K562 (cell line): ENCODE results near the gene ATG7. TPM values are rescaled to one million over a fixed set of nuclear protein-coding genes. Genes with fewer than 3 reads are reported as not detected.

Experiments
- ATAC-seq: fragments of 200-7000 bp; cut with Tn5 transposase; 3 replicates; pipeline ENCODE4 v1.9.1; 2020; ENCODE audit warnings: moderate library complexity
- BruUV-seq: library from RNA; stranded (reverse); fragments of 400-500 nt; replicated peaks from 2 replicates; lab custom pipeline; 2021; lab: Mats Ljungman, UMichigan
- CTCF ChIA-PET: fragments of 300-600 bp; formaldehyde crosslinking; extraction: SDS; loops from one replicate; lab custom pipeline; 2021; ENCODE audit warnings: low intra/inter-chr PET ratio; lab: Yijun Ruan, JAX
- POLR2A ChIA-PET: fragments of 300-600, 350-650 bp; sonication (Branson Sonifier 250); formaldehyde crosslinking; extraction: SDS; loops from one replicate; lab custom pipeline; 2021; ENCODE audit warnings: antibody characterized with exemption, inconsistent platforms; lab: Yijun Ruan, JAX
- DNase-seq, 4 experiments: peaks; one replicate each; pipeline versions ENCODE4 v3.0.0 to v3.0.0-alpha.2; 2011 to 2018; ENCODE audit warnings: low spot score in 3 of 4, mixed read lengths in 3 of 4; ENCODE audit errors: extremely low read depth in 1 of 4
- FAIRE-seq: peaks from 2 replicates; lab custom pipeline; 2011; peaks lifted over from hg19 to GRCh38; lab: Jason Lieb, UNC
- H2AFZ ChIP-seq: 2 replicates; pipeline ENCODE4 v1.6.0; 2011; ENCODE audit warnings: low read depth, low read length, control low read depth, inconsistent platforms
- H3K27ac ChIP-seq: fragments of 200-600 bp; 3 replicates; pipeline ENCODE4 v1.8.0; 2011; ENCODE audit warnings: low read depth, mild to moderate bottlenecking, control low read depth, inconsistent platforms, low read length, moderate library complexity, mixed read lengths; ENCODE audit errors: extremely low read depth
- H3K27me3 ChIP-seq, 2 experiments: fragments of 300-600 bp in 1 of 2; 2 replicates in 1 of 2; 3 replicates in 1 of 2; pipeline versions ENCODE4 v1.6.0 to v1.8.0; 2011; ENCODE audit warnings: inconsistent platforms in 2 of 2, low read length in 2 of 2, mild to moderate bottlenecking in 1 of 2, mixed read lengths in 1 of 2, moderate library complexity in 1 of 2; ENCODE audit not compliant: control insufficient read depth in 2 of 2, insufficient read depth in 2 of 2
- H3K36me3 ChIP-seq: fragments of 300-600 bp; 3 replicates; pipeline ENCODE4 v1.8.0; 2011; ENCODE audit warnings: mild to moderate bottlenecking, low read length, inconsistent platforms; ENCODE audit not compliant: control insufficient read depth, insufficient read depth
- H3K4me1 ChIP-seq, 2 experiments: fragments of 200-600 bp in 1 of 2; replicated peaks in 1 of 2; 2 replicates in 1 of 2; 3 replicates in 1 of 2; pipeline versions ENCODE4 v1.5.1 to v1.8.0; 2011; ENCODE audit warnings: inconsistent platforms in 2 of 2, low read length in 2 of 2, mild to moderate bottlenecking in 1 of 2, mixed read lengths in 1 of 2, moderate library complexity in 1 of 2; ENCODE audit not compliant: control insufficient read depth in 2 of 2, insufficient read depth in 2 of 2
- H3K4me2 ChIP-seq: 2 replicates; pipeline ENCODE4 v1.6.1; 2011; ENCODE audit warnings: low read length, control low read depth, inconsistent platforms, mixed read lengths; ENCODE audit not compliant: insufficient read depth
- H3K4me3 ChIP-seq: fragments of 200-600 bp; sonication (generic), shearing (Covaris generic); 2 replicates; pipeline ENCODE4 v1.5.1; 2016; ENCODE audit warnings: control low read depth, inconsistent platforms
- H3K79me2 ChIP-seq: fragments of 200-600 bp; 3 replicates; pipeline ENCODE4 v1.8.0; 2011; ENCODE audit warnings: low read length, inconsistent platforms; ENCODE audit not compliant: control insufficient read depth, insufficient read depth
- H3K9ac ChIP-seq, 2 experiments: 2 replicates each; pipeline versions ENCODE4 v1.6.0 to v1.6.1; 2011; ENCODE audit warnings: low read depth in 2 of 2, low read length in 2 of 2, control low read depth in 1 of 2, inconsistent platforms in 1 of 2, mild to moderate bottlenecking in 1 of 2, mixed read lengths in 1 of 2; ENCODE audit not compliant: insufficient read depth in 1 of 2
- H3K9me1 ChIP-seq: one replicate; pipeline ENCODE4 v1.6.0; 2011; ENCODE audit warnings: inconsistent platforms, mild to moderate bottlenecking, low read length, moderate library complexity; ENCODE audit not compliant: control insufficient read depth, insufficient read depth
- H3K9me3 ChIP-seq: replicated peaks from 2 replicates; pipeline ENCODE4 v1.5.1; 2011; ENCODE audit warnings: low read depth, low read length, inconsistent platforms; ENCODE audit not compliant: control insufficient read depth, insufficient read depth
- H4K20me1 ChIP-seq: replicated peaks from 2 replicates; pipeline ENCODE4 v1.6.1; 2011; ENCODE audit warnings: low read length, inconsistent platforms, mixed read lengths; ENCODE audit not compliant: control insufficient read depth, insufficient read depth
- CBFA2T3 ChIP-seq: fragments of 450-650 bp; IDR thresholded peaks from 2 replicates; pipeline ENCODE4 v1.6.1; 2017
- CREB5 ChIP-seq: fragments of 250-450 bp; sonication (Bioruptor Pico); IDR thresholded peaks from 2 replicates; pipeline ENCODE4 v1.5.0; 2020; ENCODE audit warnings: mild to moderate bottlenecking
- EP300 ChIP-seq: IDR thresholded peaks from 2 replicates; pipeline ENCODE4 v1.6.1; 2012; ENCODE audit warnings: low read length, improper control_type of control experiment
- FOSL1 ChIP-seq: fragments of 200-800 bp; sonication (Bioruptor generic); conservative IDR thresholded peaks from 2 replicates; pipeline ENCODE4 v1.6.1; 2016; ENCODE audit warnings: missing genetic modification characterization, missing compliant biosample characterization
- STAG1 ChIP-seq: sonication (generic); formaldehyde crosslinking; IDR thresholded peaks from 2 replicates; pipeline ENCODE4 v1.5.0; 2020; ENCODE audit warnings: missing genetic modification reagents, borderline replicate concordance
- ZNF174 ChIP-seq: fragments of 250-450 bp; sonication (Bioruptor Pico); IDR thresholded peaks from 2 replicates; pipeline ENCODE4 v1.4.0; 2020; ENCODE audit warnings: mild to moderate bottlenecking
- ZNF778 ChIP-seq: fragments of 450-650 bp; formaldehyde crosslinking; IDR thresholded peaks from 2 replicates; pipeline ENCODE4 v1.4.0; 2020; ENCODE audit warnings: mild to moderate bottlenecking, moderate library complexity
- WGBS: fragments of 100-300 bp; shearing (Covaris generic); methylation state at CpG from one replicate; pipeline ENCODE4 v1.1.6; 2016; ENCODE audit warnings: low coverage, mixed read lengths; ENCODE audit not compliant: insufficient coverage; ENCODE audit errors: missing lambda C conversion rate; 5-methylcytosine and 5-hydroxymethylcytosine counted together
- in situ Hi-C: fragments of 300-500 bp; cut with MboI; formaldehyde crosslinking; loops from 4 replicates; pipeline ENCODE4 v1.15.0; 2018; ENCODE audit warnings: inconsistent platforms, mixed read lengths
- intact Hi-C: fragments of 100-400 bp; cut with micrococcal nuclease; formaldehyde crosslinking; loops from 2 replicates; pipeline ENCODE4 v1.14.2; 2022
- polyA plus RNA-seq, 8 experiments: library from polyadenylated mRNA; depleted of rRNA in 4 of 8; stranded (reverse) in 5 of 8; unstranded in 3 of 8; fragments of >200 nt; fragmentation: Nextera tagmentation in 2 of 8; fragmentation: Illumina TruSeq in 1 of 8; extraction: Ambion mirVana in 2 of 8; extraction: Trizol in 1 of 8; gene quantifications; 2 replicates each; pipeline versions ENCODE4 v1.2.1 to v1.2.3, GENCODE V29; 2011 to 2014; ENCODE audit warnings: inconsistent platforms in 1 of 8, missing spikeins in 1 of 8
- total RNA-seq, 7 experiments: library from RNA; depleted of rRNA in 6 of 7; stranded (reverse); fragments of >200 nt in 6 of 7; fragmentation: Illumina TruSeq in 2 of 7; extraction: Trizol in 2 of 7; gene quantifications; 2 replicates each; pipeline versions ENCODE4 v1.2.1 to v1.2.3, GENCODE V29; 2011 to 2021; ENCODE audit warnings: low replicate concordance in 1 of 7
- TF ChIP-seq, protein P1 (sequence below): fragments of 250-450 bp; sonication (Bioruptor Pico); IDR thresholded peaks from 2 replicates; pipeline ENCODE4 v1.4.0; 2020; ENCODE audit warnings: mild to moderate bottlenecking, moderate library complexity

ATG7 gene
- total and polyA plus RNA-seq, 9 of the 15 experiments (the other 6 are each of a cell fraction or from before 2014, with no cell fraction given), result 18.3 to 45.3 (median 33.6) TPM

DNA sequence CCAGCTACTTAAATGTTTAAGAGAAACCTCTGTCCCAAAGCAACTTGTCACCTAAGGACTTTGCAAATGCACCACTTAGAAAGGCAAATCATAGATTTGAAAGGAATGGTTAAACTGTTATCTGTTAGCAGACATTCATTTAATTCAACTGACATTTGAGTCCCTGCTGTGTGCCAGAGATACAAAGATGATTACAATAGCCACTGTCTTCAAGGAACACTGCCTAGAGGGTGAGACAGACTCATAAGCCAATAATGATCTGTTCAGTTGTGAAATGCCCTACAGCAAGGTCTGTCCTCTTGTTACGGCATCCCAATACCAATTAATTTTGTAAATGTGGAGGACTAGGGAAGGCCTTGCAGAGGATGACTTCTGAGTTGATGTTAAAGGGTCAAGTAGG is 113.1 kb downstream of the ATG7 start:
- H3K4me3 ChIP-seq, result no peak overlapping the region
- in situ Hi-C loops (no loop called here), intact Hi-C loops (loop anchor here (10.0 kb wide), 1 partner anchor 159 kb away; no protein-coding TSS in a partner anchor)
- no peaks in the 10 kb centered on the region for H3K9me1 ChIP-seq
- H3K9me3 ChIP-seq, result no peaks in the 10 kb centered on the region
- H4K20me1 ChIP-seq, result no peaks in the 10 kb centered on the region
- no TSS peak for BruUV-seq
- no peak overlapping the region for H2AFZ ChIP-seq
- DNase-seq (no peak), ATAC-seq (no peak)
- peaks cover 10% of the 10 kb centered on the region for H3K36me3 ChIP-seq
- ChIA-PET CTCF (no interaction called here), POLR2A (interaction anchor here (1.0 to 1.4 kb wide), 2 partner anchors 10 to 13 kb away, joined by 5 read pairs; no protein-coding TSS in a partner anchor)
- no peaks in the 10 kb centered on the region; a peak in 1 of 5 replicates for H3K4me1 ChIP-seq
- H3K27me3 ChIP-seq, result no peaks in the 10 kb centered on the region
- 100% methylated on average over 1 of the region's 1 CpG for WGBS
- no peak overlapping the region for H3K9ac ChIP-seq
- H3K79me2 ChIP-seq, result no peaks in the 10 kb centered on the region
- TF ChIP-seq STAG1 (no peak), CBFA2T3 (peak; percentile 31; the same call in 1 of the 2 replicates), ZNF778 (no peak), ZNF174 (CRISPR knock-in tag) (no peak), FOSL1 (no peak), EP300 (no peak), CREB5 (CRISPR knock-in tag) (no peak)
- TF ChIP-seq, protein P1, sequence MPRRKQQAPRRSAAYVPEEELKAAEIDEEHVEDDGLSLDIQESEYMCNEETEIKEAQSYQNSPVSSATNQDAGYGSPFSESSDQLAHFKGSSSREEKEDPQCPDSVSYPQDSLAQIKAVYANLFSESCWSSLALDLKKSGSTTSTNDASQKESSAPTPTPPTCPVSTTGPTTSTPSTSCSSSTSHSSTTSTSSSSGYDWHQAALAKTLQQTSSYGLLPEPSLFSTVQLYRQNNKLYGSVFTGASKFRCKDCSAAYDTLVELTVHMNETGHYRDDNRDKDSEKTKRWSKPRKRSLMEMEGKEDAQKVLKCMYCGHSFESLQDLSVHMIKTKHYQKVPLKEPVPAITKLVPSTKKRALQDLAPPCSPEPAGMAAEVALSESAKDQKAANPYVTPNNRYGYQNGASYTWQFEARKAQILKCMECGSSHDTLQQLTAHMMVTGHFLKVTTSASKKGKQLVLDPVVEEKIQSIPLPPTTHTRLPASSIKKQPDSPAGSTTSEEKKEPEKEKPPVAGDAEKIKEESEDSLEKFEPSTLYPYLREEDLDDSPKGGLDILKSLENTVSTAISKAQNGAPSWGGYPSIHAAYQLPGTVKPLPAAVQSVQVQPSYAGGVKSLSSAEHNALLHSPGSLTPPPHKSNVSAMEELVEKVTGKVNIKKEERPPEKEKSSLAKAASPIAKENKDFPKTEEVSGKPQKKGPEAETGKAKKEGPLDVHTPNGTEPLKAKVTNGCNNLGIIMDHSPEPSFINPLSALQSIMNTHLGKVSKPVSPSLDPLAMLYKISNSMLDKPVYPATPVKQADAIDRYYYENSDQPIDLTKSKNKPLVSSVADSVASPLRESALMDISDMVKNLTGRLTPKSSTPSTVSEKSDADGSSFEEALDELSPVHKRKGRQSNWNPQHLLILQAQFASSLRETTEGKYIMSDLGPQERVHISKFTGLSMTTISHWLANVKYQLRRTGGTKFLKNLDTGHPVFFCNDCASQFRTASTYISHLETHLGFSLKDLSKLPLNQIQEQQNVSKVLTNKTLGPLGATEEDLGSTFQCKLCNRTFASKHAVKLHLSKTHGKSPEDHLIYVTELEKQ (CRISPR knock-in tag), result no peak
- TF ChIP-seq, all 486 proteins: peak for 1
- no peak overlapping the region for H3K27ac ChIP-seq
- H3K4me2 ChIP-seq, result no peak overlapping the region
- no peak for FAIRE-seq
